Cardiac fibroblast (primary cell): Measurements from ENCODE around the gene RBMS3.
A peak's percentile ranks its signal among the peaks of the same experiment; 100 is the strongest.

Source experiments
- DNase-seq, 2 donors: peaks; one replicate each; pipeline versions ENCODE4 v3.0.0 to v3.0.0-alpha.2; 2010; ENCODE audit warnings: low read depth in 2 of 2
- H3K4me3 ChIP-seq, 2 donors: replicated peaks in 1 of 2; 1 replicate in 1 of 2; 2 replicates in 1 of 2; pipeline ENCODE4 v1.5.1; 2011; ENCODE audit warnings: low read depth in 2 of 2, low read length in 2 of 2, mild to moderate bottlenecking in 2 of 2, moderate library complexity in 1 of 2
- CTCF ChIP-seq: IDR thresholded peaks from one replicate; pipeline ENCODE4 v1.5.1; 2011; ENCODE audit warnings: low read depth, mild to moderate bottlenecking, low read length, inconsistent platforms

The RBMS3 gene

DNA sequence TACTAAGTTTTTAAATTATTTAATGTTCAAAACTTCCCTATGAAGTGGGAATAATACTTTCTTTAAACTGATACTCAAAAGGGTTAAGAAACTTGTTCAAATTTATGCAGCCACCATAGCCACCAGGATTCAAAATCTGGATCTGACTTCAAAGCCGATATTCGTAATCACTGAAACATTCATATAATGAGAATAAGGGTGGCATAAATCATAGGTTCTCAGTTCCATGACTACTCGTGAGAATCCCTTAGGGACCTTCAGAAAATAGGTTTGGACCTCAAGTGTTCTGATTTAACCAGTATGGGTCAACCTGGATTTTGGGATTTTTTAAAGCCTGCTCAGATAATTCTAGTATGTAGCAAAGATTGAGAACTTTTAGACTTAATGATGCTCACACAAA, 160.6 kb downstream of the RBMS3 start:
- no peak for TF ChIP-seq CTCF
- H3K4me3 ChIP-seq, result no peak overlapping the region
- no peak for DNase-seq

DNA sequence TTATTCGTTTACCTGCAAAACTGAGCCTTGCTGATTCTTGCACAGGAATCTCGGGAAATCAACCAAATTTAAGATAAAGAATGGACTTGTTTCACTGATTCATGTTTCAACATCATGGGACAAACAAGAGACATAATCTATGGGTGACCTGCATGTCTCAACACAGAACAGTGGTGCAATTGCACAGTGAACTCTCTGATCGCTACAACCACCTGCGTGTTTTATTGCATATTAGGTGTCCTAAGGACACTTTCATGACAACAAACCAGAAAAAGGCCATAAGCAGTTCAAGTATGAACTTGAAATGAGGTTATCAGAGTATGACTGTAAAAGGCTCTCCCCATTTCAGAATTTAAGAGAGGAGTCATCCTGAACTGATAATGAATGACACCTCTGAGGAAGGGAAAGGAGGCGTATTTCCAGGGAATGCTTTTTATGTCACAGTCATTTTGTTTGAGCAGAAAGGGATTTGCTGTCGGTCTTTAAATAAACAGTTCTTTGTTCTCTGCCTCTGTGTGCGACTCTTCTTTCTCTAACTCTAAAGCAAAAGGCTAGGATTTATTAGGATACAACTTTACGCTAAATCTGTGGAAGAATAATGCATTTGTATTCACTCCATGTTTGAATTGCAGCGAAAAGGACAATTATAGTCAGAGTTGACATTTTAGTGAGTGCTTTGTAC, 167.2 kb downstream of the RBMS3 start:
- DNase-seq, result no peak
- no peak for TF ChIP-seq CTCF
- no peak overlapping the region for H3K4me3 ChIP-seq

DNA sequence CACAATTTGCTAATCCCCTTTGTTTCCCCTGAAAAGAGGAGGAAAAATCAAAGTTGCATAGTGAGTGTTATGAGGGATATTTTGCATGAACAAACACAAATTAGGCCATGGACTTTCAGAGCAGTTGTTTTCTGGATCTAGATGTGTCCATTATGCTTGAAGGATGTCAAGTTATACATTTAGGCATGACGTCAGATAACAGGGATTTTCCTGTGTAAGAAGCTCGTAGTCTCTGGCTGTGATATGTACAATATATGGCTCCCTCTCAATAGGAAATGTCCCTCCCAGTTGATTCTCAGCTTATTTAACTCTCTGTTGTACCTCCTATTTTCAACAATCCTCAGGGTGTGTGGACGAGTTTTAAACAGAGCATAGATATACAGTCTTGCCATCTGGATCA, 171.0 kb downstream of the RBMS3 start:
- DNase-seq, result no peak
- TF ChIP-seq CTCF, result no peak
- H3K4me3 ChIP-seq, result no peak overlapping the region

GRCh38 chr3:29452934-29453283, 172.0 kb downstream of the RBMS3 start:
- TF ChIP-seq CTCF, result no peak
- no peak overlapping the region for H3K4me3 ChIP-seq

DNA sequence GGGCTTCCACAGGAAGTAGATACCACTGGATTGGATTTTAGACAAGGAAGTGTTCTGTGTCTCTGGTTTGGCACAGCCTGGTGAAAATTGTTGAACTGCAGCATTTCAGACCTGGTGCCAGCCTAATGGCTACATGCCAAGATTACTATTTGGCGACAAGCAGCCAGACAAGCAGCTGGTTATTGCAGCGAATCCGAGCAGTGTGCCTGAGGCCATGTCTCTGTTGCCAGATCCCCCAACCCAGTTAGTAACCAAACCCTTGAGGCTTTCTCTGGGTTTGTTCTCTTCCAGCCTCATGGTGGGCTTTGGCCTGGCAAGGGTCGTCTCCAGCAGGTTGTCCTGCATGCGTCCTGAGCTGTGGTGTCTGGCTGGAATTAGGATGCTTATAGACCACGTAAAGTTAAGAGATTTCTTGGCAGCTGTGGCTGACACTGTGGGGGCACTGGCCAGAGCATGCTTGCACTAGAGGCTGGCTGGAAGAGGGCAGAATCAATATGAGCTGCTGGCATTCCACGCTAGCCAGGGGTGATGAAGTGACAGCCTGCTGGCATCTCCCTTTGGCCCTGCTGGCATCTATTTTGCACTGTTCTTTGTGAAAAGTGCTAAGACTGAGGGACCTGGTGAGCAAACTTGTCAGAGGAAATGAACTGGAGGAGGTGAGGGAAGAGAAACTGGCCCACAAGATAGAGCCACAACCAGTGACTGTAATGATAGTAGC, 172.6 kb downstream of the RBMS3 start:
- DNase-seq, result peak in 1 of 2 donors; percentile 53
- H3K4me3 ChIP-seq, result no peak overlapping the region
- TF ChIP-seq CTCF, result no peak

More at GRCh38 chr3:29452934-29453283, 172.0 kb downstream of the RBMS3 start:
- DNase-seq, result no peak

DNA sequence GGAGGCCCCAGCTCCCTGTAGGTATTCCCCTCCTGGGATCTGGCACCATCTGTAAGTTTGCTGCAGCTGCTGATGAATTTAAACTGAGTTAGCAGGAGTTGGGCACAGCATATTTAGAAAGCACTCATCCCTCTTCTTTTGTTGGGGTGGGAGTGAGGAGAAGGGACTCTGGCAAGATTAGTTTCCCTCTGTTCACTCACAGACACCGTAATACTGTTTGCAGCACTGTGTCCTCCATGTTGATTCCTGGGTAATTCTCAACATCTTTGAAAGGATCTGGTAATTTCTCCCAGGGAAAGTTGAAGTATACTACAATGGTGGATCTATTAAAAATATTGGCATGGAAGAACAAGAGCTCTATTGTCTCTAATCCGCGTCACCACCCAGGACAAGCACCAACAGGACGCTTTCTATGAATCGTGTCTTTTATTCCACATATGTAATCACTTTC, 173.3 kb downstream of the RBMS3 start:
- TF ChIP-seq CTCF, result no peak
- DNase-seq, result no peak
- no peak overlapping the region for H3K4me3 ChIP-seq
